Stimulated activated CD4-positive, alpha-beta T cell treated with anti-CD3 and anti-CD28 coated beads, TNF-alpha, amount 100 ng/mL, for 1 hour (primary cell): ENCODE data around the gene RPS23.

ENCODE experiments used
- DNase-seq, 3 donors: peaks; one replicate each; pipeline ENCODE4 v3.0.0-alpha.2; 2020; ENCODE audit warnings: low read depth in 3 of 3, low spot score in 1 of 3

Gene RPS23

DNA sequence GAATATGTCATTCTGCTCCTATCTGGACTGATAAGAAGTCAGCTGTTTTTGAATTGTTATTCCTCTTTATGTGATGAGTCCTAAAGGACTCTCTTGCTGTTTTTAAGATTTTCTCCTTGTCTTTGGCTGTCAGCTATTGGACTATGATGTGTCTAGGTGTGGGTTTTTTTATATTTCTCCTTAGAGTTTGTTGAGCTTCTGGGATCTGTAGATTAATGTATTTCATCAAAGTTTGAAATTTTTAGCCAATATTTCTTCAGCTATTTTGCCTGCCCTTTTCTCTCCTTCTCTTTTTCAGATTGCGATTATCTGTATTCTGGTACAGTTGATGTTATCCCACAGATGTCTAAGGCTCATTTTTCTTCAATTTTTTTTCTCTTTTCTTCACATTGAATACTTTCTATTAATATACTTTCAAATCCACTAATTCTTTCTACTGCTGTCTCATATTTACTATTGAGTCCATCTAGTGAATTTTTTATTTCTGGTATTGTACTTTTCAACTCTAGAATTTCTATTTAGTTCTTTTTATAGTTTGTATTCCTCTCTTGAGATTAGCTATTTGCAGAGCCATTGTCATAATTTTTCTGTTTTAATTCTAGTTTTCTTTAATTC is 31.1 kb downstream of the RPS23 start:
- no peak for DNase-seq

DNA sequence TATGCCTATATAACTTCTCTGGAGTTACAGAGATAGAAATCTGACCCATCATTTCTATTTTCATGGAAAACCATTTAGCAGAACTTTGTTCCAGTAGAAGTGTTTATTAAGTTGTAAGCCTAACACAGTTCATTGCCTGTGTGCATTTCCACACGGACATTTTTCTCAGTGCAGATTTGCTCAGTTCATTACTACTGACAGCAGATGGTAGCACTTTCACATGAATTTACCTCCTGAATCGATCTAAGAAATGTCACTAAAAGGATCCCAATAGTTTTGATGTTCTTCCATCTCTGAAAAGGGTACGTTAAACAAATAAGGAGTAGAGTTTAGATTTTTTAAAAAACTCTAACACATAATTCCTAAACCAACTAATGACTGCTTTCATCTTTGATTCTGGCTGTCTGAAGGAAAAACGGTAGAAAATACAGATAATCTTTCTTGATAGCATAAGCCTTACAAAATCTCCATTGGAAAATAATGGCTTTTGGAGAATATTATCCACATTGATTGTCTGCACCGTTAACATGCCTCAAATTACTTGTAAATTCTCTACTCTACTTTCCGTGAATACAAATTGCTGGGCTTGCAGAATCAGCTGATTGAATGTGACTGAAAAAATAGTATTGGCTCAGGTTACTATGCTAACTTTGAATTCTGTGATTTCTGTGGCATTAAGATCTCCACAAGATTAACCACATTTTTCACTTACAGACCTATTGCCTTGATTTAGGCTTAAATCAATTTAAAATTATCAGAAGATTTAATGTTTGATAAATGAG is 33.1 kb downstream of the RPS23 start:
- no peak for DNase-seq

DNA sequence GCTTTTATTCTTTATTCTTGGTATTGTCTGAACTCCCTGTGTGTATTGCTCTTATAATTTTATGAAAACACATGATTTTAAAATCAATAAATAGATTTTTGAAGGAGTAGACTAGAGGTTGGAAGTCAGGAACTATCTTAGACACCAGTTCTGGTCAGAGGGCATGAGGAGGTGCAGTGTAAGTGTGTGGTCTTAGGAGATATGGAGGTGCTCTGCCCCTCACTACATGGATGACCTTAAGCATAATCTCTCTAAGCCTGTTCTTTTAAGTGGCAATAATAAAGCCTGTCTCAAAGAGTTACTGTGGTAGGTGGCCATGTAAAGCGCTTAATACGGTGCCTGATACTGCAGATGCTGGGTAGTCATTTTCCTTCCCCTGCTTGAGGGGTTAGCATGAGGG is 34.0 kb downstream of the RPS23 start:
- no peak for DNase-seq

DNA sequence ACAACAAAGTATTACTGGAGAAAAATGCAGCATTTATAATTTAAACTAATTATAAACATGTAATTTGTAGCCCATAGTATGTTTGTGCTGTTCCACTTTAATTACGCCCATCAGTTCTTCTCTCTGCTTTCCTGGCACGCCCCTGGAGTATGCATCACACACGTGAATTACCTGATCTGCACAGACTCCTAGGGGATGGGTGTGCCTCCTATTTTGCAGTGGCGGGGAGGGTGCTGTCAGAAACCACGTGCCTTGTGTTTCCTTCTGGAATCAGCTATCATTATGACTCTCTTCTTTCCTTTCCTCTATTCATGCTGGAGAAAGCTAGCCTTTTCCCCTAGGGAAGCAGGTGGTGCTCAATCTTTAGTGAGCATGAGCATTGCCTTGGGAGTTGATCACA is 43.3 kb downstream of the RPS23 start:
- no peak for DNase-seq

DNA sequence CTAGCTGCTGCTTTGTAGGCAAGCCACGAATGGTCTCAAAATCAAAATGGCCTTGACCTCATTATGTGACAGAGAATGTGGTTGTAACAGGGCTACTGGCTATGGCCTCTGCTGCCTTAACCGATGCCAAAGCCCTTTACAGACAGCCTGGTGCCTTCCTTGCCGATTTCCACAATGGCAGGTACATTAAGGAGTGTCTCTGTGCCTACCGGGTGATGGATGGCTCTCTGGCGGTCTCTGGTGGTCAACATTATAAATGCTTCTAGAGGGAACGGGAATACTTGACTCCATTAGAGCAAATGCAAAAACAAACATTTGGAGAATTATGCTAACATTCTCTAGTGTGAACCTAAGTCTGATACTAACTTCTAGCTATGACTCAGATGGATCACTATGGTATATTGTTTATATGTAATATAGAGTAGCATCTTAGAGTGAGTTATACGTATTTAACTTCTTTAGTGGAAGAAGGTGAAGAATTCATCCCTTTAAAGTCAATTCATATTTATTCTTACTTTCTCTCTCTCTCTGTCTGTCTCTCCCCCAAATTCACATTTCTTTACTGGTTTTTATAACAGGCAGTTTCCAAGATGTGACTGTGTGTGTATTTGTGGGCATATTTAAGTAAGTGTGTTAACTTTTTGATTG is 52.5 kb downstream of the RPS23 start:
- DNase-seq: peak in 2 of 3 donors; percentile 27 to 34
